ENCODE measurements around the gene PHGDH. TPM values are rescaled to one million over a fixed set of nuclear protein-coding genes. Genes with fewer than 3 reads are reported as not detected.

PHGDH gene
- total RNA-seq, 1 donor from 2014 or later: 280 TPM

- H3K9me3 Mint-ChIP-seq (ENCODE audit: unreplicated experiment): no peaks in the 10 kb centered on the region
- no peak for DNase-seq
- no peak for TF ChIP-seq CTCF (IDR thresholded peaks at IDR 0.05; ENCODE audit: partially characterized antibody, unreplicated experiment)
- no peaks in the 10 kb centered on the region for H3K27me3 Mint-ChIP-seq (ENCODE audit: unreplicated experiment)
- peaks cover 7% of the 10 kb centered on the region for H3K4me1 Mint-ChIP-seq (ENCODE audit: low read depth, unreplicated experiment)
- H3K27ac Mint-ChIP-seq (ENCODE audit: unreplicated experiment): no peak overlapping the region
- no peaks in the 10 kb centered on the region for H3K36me3 Mint-ChIP-seq (ENCODE audit: unreplicated experiment)
- no peak overlapping the region for H3K4me3 Mint-ChIP-seq (ENCODE audit: unreplicated experiment)
Measured at GRCh38 chr1:119771770-119772169, 60.0 kb downstream of the PHGDH start.

- Mint-ChIP-seq H3K27ac (ENCODE audit: unreplicated experiment) (no peak overlapping the region), H3K4me3 (ENCODE audit: unreplicated experiment) (no peak overlapping the region), H3K9me3 (ENCODE audit: unreplicated experiment) (no peaks in the 10 kb centered on the region), H3K27me3 (ENCODE audit: unreplicated experiment) (no peaks in the 10 kb centered on the region), H3K4me1 (ENCODE audit: low read depth, unreplicated experiment) (peaks cover 7% of the 10 kb centered on the region), H3K36me3 (ENCODE audit: unreplicated experiment) (no peaks in the 10 kb centered on the region)
- no peak for TF ChIP-seq CTCF (IDR thresholded peaks at IDR 0.05; ENCODE audit: partially characterized antibody, unreplicated experiment)
- no peak for DNase-seq
Measured at GRCh38 chr1:119772298-119772697, 60.6 kb downstream of the PHGDH start.

GRCh38 chr1:119773711-119774241 is 62.0 kb downstream of the PHGDH start:
- H3K4me3 Mint-ChIP-seq (ENCODE audit: unreplicated experiment): no peak overlapping the region
- TF ChIP-seq CTCF (IDR thresholded peaks at IDR 0.05; ENCODE audit: partially characterized antibody, unreplicated experiment): no peak
- H3K4me1 Mint-ChIP-seq (ENCODE audit: low read depth, unreplicated experiment): peaks cover 7% of the 10 kb centered on the region
- no peaks in the 10 kb centered on the region for H3K9me3 Mint-ChIP-seq (ENCODE audit: unreplicated experiment)
- no peaks in the 10 kb centered on the region for H3K36me3 Mint-ChIP-seq (ENCODE audit: unreplicated experiment)
- no peak for DNase-seq
- H3K27me3 Mint-ChIP-seq (ENCODE audit: unreplicated experiment): no peaks in the 10 kb centered on the region
- no peak overlapping the region for H3K27ac Mint-ChIP-seq (ENCODE audit: unreplicated experiment)

- Mint-ChIP-seq H3K4me3 (ENCODE audit: unreplicated experiment) (no peak overlapping the region), H3K36me3 (ENCODE audit: unreplicated experiment) (no peaks in the 10 kb centered on the region), H3K4me1 (ENCODE audit: low read depth, unreplicated experiment) (peaks cover 11% of the 10 kb centered on the region), H3K27ac (ENCODE audit: unreplicated experiment) (no peak overlapping the region), H3K27me3 (ENCODE audit: unreplicated experiment) (no peaks in the 10 kb centered on the region), H3K9me3 (ENCODE audit: unreplicated experiment) (no peaks in the 10 kb centered on the region)
- DNase-seq: no peak
- no peak for TF ChIP-seq CTCF (IDR thresholded peaks at IDR 0.05; ENCODE audit: partially characterized antibody, unreplicated experiment)
Measured at GRCh38 chr1:119774746-119775490, 63.2 kb downstream of the PHGDH start.

- Mint-ChIP-seq H3K27me3 (ENCODE audit: unreplicated experiment) (no peaks in the 10 kb centered on the region), H3K9me3 (ENCODE audit: unreplicated experiment) (no peaks in the 10 kb centered on the region), H3K27ac (ENCODE audit: unreplicated experiment) (no peak overlapping the region), H3K4me1 (ENCODE audit: low read depth, unreplicated experiment) (peaks cover 23% of the 10 kb centered on the region), H3K36me3 (ENCODE audit: unreplicated experiment) (no peaks in the 10 kb centered on the region), H3K4me3 (ENCODE audit: unreplicated experiment) (no peak overlapping the region)
- DNase-seq: no peak
- TF ChIP-seq CTCF (IDR thresholded peaks at IDR 0.05; ENCODE audit: partially characterized antibody, unreplicated experiment): no peak
Measured at GRCh38 chr1:119778359-119778758, 66.6 kb downstream of the PHGDH start.

All from glutamatergic neuron (in vitro differentiated cells).